Caco-2 (cell line): ENCODE results near the gene LRPAP1. TPM values are rescaled to one million over a fixed set of nuclear protein-coding genes. Genes with fewer than 3 reads are reported as not detected.

ENCODE experiments used
- BruUV-seq: library from RNA; stranded (reverse); fragments of 400-500 nt; replicated peaks from 2 replicates; lab custom pipeline; 2021; lab: Mats Ljungman, UMichigan
- CTCF ChIA-PET: fragments of 300-600 bp; sonication (Branson Sonifier 250); formaldehyde crosslinking; loops from one replicate; lab custom pipeline; 2022; ENCODE audit warnings: antibody characterized with exemption; lab: Charles Lee
- POLR2A ChIA-PET: fragments of 300-600 bp; sonication (Branson Sonifier 250); formaldehyde crosslinking; loops from one replicate; lab custom pipeline; 2022; ENCODE audit warnings: antibody characterized with exemption; lab: Charles Lee
- DNase-seq, 2 experiments: peaks; one replicate each; pipeline versions ENCODE4 v3.0.0 to v3.0.0-alpha.2; 2020 to 2022
- H3K27me3 ChIP-seq: replicated peaks from 2 replicates; pipeline ENCODE4 v1.6.0; 2011; ENCODE audit warnings: low read length; ENCODE audit not compliant: control insufficient read depth, insufficient read depth
- H3K36me3 ChIP-seq: 2 replicates; pipeline ENCODE4 v1.5.1; 2011; ENCODE audit warnings: low read length; ENCODE audit not compliant: control insufficient read depth, insufficient read depth
- H3K4me1 ChIP-seq: fragments of 250-450 bp; sonication (Bioruptor Pico); 2 replicates; pipeline ENCODE4 v1.5.1; 2020; ENCODE audit warnings: mild to moderate bottlenecking
- H3K4me3 ChIP-seq: 2 replicates; pipeline ENCODE4 v1.5.1; 2011; ENCODE audit warnings: low read depth, mild to moderate bottlenecking, control low read depth, low read length
- H3K9me3 ChIP-seq: fragments of 250-450 bp; sonication (Bioruptor Pico); 2 replicates; pipeline ENCODE4 v1.5.1; 2020; ENCODE audit warnings: mild to moderate bottlenecking, moderate library complexity
- H3K27ac Mint-ChIP-seq: one replicate; pipeline ENCODE4 v1.8.0; 2022; ENCODE audit warnings: mixed read lengths; ENCODE audit not compliant: unreplicated experiment
- H3K27me3 Mint-ChIP-seq: one replicate; pipeline ENCODE4 v1.8.0; 2022; ENCODE audit warnings: mixed read lengths; ENCODE audit not compliant: insufficient read depth, unreplicated experiment
- H3K36me3 Mint-ChIP-seq: one replicate; pipeline ENCODE4 v1.8.0; 2022; ENCODE audit warnings: mild to moderate bottlenecking, mixed read lengths; ENCODE audit not compliant: insufficient read depth, unreplicated experiment
- H3K4me1 Mint-ChIP-seq: one replicate; pipeline ENCODE4 v1.8.0; 2022; ENCODE audit warnings: low read depth, mixed read lengths; ENCODE audit not compliant: unreplicated experiment
- H3K4me3 Mint-ChIP-seq: one replicate; pipeline ENCODE4 v1.8.0; 2022; ENCODE audit warnings: mild to moderate bottlenecking, moderate library complexity, mixed read lengths; ENCODE audit not compliant: unreplicated experiment
- H3K9me3 Mint-ChIP-seq: one replicate; pipeline ENCODE4 v1.8.0; 2022; ENCODE audit warnings: mixed read lengths; ENCODE audit not compliant: unreplicated experiment
- intact Hi-C: fragments of 100-400 bp; cut with micrococcal nuclease; formaldehyde crosslinking; loops from one replicate; pipeline ENCODE4 v1.10.0; 2022; ENCODE audit not compliant: unreplicated experiment
- total RNA-seq: library from RNA; stranded (reverse); gene quantifications from 2 replicates; pipeline ENCODE4 v1.2.3, GENCODE V29; 2022
- TF ChIP-seq, protein P1 (sequence below), 2 experiments: fragments of 200-600 bp in 1 of 2; IDR thresholded peaks; 1 replicate in 1 of 2; 2 replicates in 1 of 2; pipeline versions ENCODE4 v1.5.1 to v1.8.0; 2011 to 2022; ENCODE audit warnings: antibody characterized with exemption in 1 of 2, control low read depth in 1 of 2, inconsistent platforms in 1 of 2, low read depth in 1 of 2, low read length in 1 of 2, mild to moderate bottlenecking in 1 of 2, moderate library complexity in 1 of 2; ENCODE audit not compliant: insufficient read depth in 1 of 2, severe bottlenecking in 1 of 2, unreplicated experiment in 1 of 2

The LRPAP1 gene
- total RNA-seq, 1 experiment from 2014 or later: 224 TPM

DNA sequence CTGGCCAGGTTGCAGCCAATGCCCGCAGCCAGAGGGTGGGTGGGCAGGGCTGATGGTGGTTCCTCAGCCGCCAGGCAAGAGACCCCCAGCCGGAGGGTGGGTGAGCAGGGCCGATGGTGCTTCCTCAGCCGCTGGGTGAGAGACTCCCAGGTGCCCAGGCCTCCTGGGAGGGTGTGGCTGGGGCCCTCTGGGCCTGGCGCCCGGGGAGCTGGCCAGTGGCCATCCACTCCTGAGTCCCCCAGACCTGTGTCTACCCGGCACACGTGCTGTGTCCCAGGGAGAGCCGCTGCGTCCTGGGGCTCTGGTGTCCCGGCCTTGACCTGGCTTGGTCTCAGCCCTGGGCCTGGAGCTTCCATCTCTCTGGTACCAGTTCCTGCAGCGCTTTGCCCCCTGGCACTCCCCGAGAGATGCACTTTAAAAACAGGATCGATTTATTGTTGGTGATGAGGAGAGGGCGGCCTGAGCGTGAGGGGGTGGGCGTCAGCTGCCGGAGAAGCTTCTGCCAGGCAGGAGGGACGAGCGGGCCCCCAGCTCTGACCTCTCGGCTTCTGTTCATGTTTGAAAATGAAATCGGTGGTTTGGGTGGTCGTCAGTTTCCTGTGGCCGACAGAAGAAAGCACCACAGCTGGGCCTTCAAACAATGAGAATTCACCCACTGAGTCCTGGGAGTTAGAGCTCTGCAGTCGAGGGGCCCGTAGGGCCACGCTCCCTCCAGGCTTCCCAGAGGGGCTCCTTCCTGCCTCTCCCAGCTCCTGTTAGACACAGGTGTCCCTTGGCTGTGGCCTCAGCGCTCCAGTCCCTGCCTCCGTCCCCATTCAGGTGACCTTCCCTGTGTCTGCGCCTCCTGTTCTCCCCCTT lies 62.6 kb downstream of the LRPAP1 start:
- H3K4me1 Mint-ChIP-seq: no peaks in the 10 kb centered on the region
- ChIA-PET CTCF (no interaction called here), POLR2A (no interaction called here)
- TF ChIP-seq, protein P1, sequence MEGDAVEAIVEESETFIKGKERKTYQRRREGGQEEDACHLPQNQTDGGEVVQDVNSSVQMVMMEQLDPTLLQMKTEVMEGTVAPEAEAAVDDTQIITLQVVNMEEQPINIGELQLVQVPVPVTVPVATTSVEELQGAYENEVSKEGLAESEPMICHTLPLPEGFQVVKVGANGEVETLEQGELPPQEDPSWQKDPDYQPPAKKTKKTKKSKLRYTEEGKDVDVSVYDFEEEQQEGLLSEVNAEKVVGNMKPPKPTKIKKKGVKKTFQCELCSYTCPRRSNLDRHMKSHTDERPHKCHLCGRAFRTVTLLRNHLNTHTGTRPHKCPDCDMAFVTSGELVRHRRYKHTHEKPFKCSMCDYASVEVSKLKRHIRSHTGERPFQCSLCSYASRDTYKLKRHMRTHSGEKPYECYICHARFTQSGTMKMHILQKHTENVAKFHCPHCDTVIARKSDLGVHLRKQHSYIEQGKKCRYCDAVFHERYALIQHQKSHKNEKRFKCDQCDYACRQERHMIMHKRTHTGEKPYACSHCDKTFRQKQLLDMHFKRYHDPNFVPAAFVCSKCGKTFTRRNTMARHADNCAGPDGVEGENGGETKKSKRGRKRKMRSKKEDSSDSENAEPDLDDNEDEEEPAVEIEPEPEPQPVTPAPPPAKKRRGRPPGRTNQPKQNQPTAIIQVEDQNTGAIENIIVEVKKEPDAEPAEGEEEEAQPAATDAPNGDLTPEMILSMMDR (IDR thresholded peaks at IDR 0.05; ENCODE audit: insufficient read depth in 1 of 2, low read depth in 1 of 2, low read length in 1 of 2, severe bottlenecking in 1 of 2, unreplicated experiment in 1 of 2): no peak
- no peak overlapping the region for H3K4me3 ChIP-seq
- intact Hi-C loops: no loop called here
- peaks cover 3% of the 10 kb centered on the region for H3K27me3 Mint-ChIP-seq
- H3K27me3 ChIP-seq: no peaks in the 10 kb centered on the region; the same call in 1 of the 2 replicates
- H3K9me3 ChIP-seq: no peaks in the 10 kb centered on the region
- no peaks in the 10 kb centered on the region for H3K36me3 Mint-ChIP-seq
- BruUV-seq: no TSS peak
- H3K27ac Mint-ChIP-seq: no peak overlapping the region
- H3K36me3 ChIP-seq: no peaks in the 10 kb centered on the region
- H3K4me1 ChIP-seq: no peaks in the 10 kb centered on the region
- no peak for DNase-seq
- no peak overlapping the region for H3K4me3 Mint-ChIP-seq
- H3K9me3 Mint-ChIP-seq: no peaks in the 10 kb centered on the region

GRCh38 chr4:3468804-3469203 lies 63.4 kb downstream of the LRPAP1 start:
- H3K4me3 Mint-ChIP-seq: no peak overlapping the region
- no peaks in the 10 kb centered on the region for H3K9me3 ChIP-seq
- no TSS peak for BruUV-seq
- no peaks in the 10 kb centered on the region for H3K36me3 ChIP-seq
- no peaks in the 10 kb centered on the region for H3K9me3 Mint-ChIP-seq
- TF ChIP-seq, protein P1 (IDR thresholded peaks at IDR 0.05; ENCODE audit: insufficient read depth in 1 of 2, low read depth in 1 of 2, low read length in 1 of 2, severe bottlenecking in 1 of 2, unreplicated experiment in 1 of 2): no peak
- no peak overlapping the region for H3K27ac Mint-ChIP-seq
- H3K4me3 ChIP-seq: no peak overlapping the region
- H3K27me3 ChIP-seq: no peaks in the 10 kb centered on the region
- ChIA-PET POLR2A (no interaction called here), CTCF (no interaction called here)
- no peak for DNase-seq
- no peaks in the 10 kb centered on the region for H3K4me1 Mint-ChIP-seq
- H3K4me1 ChIP-seq: peaks cover 2% of the 10 kb centered on the region; the same call in 1 of the 2 replicates
- no peaks in the 10 kb centered on the region for H3K36me3 Mint-ChIP-seq
- peaks cover 3% of the 10 kb centered on the region for H3K27me3 Mint-ChIP-seq
- intact Hi-C loops: no loop called here

DNA sequence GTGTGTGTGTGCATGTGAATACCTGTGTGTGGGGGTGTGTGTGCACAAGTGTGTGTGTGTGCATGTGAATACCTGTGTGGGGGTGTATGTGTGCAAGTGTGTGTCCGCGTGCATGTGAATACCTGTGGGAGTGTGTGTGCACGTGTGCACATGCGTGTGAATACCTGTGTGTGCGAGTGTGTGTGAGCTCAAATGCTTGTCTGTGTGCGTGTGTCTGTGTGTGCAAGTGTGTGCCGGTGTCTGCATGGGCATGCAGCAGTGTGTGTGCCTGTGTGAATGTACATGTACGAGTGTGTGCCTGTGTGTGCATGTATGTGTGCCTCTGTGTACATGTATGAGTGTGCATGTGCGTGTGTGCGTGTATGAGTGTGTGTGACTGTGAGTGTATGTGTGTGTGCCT lies 64.1 kb downstream of the LRPAP1 start:
- Mint-ChIP-seq H3K27ac (no peak overlapping the region), H3K4me3 (no peak overlapping the region), H3K4me1 (no peaks in the 10 kb centered on the region), H3K9me3 (no peaks in the 10 kb centered on the region), H3K36me3 (no peaks in the 10 kb centered on the region), H3K27me3 (peaks cover 3% of the 10 kb centered on the region)
- DNase-seq: no peak
- H3K4me1 ChIP-seq: peaks cover 5% of the 10 kb centered on the region; the same call in 1 of the 2 replicates
- TF ChIP-seq, protein P1 (IDR thresholded peaks at IDR 0.05; ENCODE audit: insufficient read depth in 1 of 2, low read depth in 1 of 2, low read length in 1 of 2, severe bottlenecking in 1 of 2, unreplicated experiment in 1 of 2): no peak
- ChIA-PET CTCF (no interaction called here), POLR2A (no interaction called here)
- H3K27me3 ChIP-seq: no peaks in the 10 kb centered on the region
- H3K4me3 ChIP-seq: no peak overlapping the region
- BruUV-seq: no TSS peak
- H3K9me3 ChIP-seq: no peaks in the 10 kb centered on the region
- H3K36me3 ChIP-seq: no peaks in the 10 kb centered on the region
- intact Hi-C loops: no loop called here
